Measurements from ENCODE around the gene CACNB2. TPM values are rescaled to one million over a fixed set of nuclear protein-coding genes. Genes with fewer than 3 reads are reported as not detected.

Gene CACNB2
- total RNA-seq, 1 experiment from 2014 or later: 34.1 TPM

DNA sequence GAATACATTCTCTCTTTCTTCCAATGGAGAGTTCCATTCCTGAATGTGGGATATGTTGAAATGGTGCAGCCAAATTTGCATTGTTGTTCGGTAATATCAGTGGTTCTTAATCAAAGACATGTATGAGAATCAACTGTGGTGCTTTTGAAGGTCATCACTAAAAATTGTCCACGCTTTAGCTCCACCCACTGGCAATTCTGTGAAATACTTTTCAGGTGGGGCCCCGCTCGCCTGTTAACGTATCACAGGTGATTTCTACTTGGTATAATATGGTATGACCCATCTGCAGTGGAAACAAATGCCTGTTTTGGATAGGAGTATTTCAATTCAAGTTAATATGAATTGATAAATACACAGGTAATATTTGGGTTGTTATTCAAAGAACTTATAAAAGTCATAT is 332.8 kb downstream of the CACNB2 start:
- Histone ChIP-seq H3K9me3 (ENCODE audit: low read depth, low read length, poor library complexity, severe bottlenecking) (no peaks in the 10 kb centered on the region), H3K4me1 (ENCODE audit: insufficient read depth, low read length, poor library complexity, severe bottlenecking) (peaks cover 4% of the 10 kb centered on the region), H3K27ac (ENCODE audit: low read depth, low read length, poor library complexity, severe bottlenecking) (no peak overlapping the region), H3K36me3 (ENCODE audit: insufficient read depth, low read length, poor library complexity, severe bottlenecking) (no peaks in the 10 kb centered on the region), H3K27me3 (replicated peaks; ENCODE audit: insufficient read depth, low read depth, low read length, poor library complexity) (no peaks in the 10 kb centered on the region), H3K4me3 (ENCODE audit: low read depth, low read length, poor library complexity, severe bottlenecking) (no peak overlapping the region)
- TF ChIP-seq, protein P1, sequence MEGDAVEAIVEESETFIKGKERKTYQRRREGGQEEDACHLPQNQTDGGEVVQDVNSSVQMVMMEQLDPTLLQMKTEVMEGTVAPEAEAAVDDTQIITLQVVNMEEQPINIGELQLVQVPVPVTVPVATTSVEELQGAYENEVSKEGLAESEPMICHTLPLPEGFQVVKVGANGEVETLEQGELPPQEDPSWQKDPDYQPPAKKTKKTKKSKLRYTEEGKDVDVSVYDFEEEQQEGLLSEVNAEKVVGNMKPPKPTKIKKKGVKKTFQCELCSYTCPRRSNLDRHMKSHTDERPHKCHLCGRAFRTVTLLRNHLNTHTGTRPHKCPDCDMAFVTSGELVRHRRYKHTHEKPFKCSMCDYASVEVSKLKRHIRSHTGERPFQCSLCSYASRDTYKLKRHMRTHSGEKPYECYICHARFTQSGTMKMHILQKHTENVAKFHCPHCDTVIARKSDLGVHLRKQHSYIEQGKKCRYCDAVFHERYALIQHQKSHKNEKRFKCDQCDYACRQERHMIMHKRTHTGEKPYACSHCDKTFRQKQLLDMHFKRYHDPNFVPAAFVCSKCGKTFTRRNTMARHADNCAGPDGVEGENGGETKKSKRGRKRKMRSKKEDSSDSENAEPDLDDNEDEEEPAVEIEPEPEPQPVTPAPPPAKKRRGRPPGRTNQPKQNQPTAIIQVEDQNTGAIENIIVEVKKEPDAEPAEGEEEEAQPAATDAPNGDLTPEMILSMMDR (conservative IDR thresholded peaks at IDR 0.05; ENCODE audit: low read depth, low read length): peak; percentile 25; the same call in 1 of the 2 replicates
- TF ChIP-seq EZH2 (IDR thresholded peaks at IDR 0.05; ENCODE audit: borderline replicate concordance, low read depth, low read length, poor library complexity, severe bottlenecking): no peak
- DNase-seq (ENCODE audit: low spot score): no peak
- ChIA-PET POLR2A (ENCODE audit: low non-redundant PET) (no interaction called here), CTCF (no interaction called here)
- BruUV-seq (replicated peaks): no TSS peak
- intact Hi-C loops (cut with micrococcal nuclease; ENCODE audit: unreplicated experiment): no loop called here

DNA sequence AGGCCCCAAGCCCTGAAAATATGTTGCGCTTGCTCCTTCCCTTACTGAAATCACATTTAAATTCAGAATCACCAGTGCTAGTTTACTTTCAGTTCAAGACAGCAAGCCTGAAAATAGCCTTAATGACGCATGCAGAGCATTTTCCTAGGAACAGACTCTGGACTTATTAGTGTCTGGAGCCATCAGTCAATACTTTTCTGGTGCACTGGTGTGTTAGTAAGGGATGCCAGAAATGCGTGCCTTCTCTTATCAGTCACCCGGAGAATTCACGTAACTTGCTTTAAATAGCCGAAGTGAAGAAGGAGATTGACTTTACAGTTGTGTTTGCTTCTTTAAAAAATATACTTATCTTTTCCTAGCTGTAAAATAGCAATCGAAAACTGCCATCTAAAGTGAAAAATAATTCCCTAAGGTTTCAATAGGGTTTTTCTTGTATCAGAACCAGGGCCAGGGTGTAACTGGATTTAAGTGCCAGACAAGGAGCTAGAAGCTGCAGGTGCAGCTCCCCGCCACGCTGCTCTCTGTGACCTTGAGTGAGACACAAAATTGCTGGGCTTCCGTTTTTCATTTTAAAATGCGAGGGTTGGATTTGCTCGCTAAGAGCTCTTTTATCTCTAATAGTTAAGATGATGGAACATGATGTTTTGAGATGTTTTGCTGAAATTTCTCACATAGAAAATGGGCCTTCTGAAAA is 333.3 kb downstream of the CACNB2 start:
- H3K36me3 ChIP-seq (ENCODE audit: insufficient read depth, low read length, poor library complexity, severe bottlenecking): no peaks in the 10 kb centered on the region
- DNase-seq (ENCODE audit: low spot score): no peak
- peaks cover 4% of the 10 kb centered on the region for H3K4me1 ChIP-seq (ENCODE audit: insufficient read depth, low read length, poor library complexity, severe bottlenecking)
- no peak overlapping the region for H3K4me3 ChIP-seq (ENCODE audit: low read depth, low read length, poor library complexity, severe bottlenecking)
- POLR2A ChIA-PET (ENCODE audit: low non-redundant PET): no interaction called here
- intact Hi-C loops (cut with micrococcal nuclease; ENCODE audit: unreplicated experiment): no loop called here
- no peaks in the 10 kb centered on the region for H3K27me3 ChIP-seq (replicated peaks; ENCODE audit: insufficient read depth, low read depth, low read length, poor library complexity)
- no peaks in the 10 kb centered on the region for H3K9me3 ChIP-seq (ENCODE audit: low read depth, low read length, poor library complexity, severe bottlenecking)
- no peak for TF ChIP-seq EZH2 (IDR thresholded peaks at IDR 0.05; ENCODE audit: borderline replicate concordance, low read depth, low read length, poor library complexity, severe bottlenecking)
- TF ChIP-seq, protein P1 (conservative IDR thresholded peaks at IDR 0.05; ENCODE audit: low read depth, low read length): no peak
- BruUV-seq (replicated peaks): no TSS peak
- CTCF ChIA-PET: no interaction called here
- no peak overlapping the region for H3K27ac ChIP-seq (ENCODE audit: low read depth, low read length, poor library complexity, severe bottlenecking)

GRCh38 chr10:18474118-18474455 is 333.9 kb downstream of the CACNB2 start:
- Histone ChIP-seq H3K9me3 (ENCODE audit: low read depth, low read length, poor library complexity, severe bottlenecking) (no peaks in the 10 kb centered on the region), H3K27ac (ENCODE audit: low read depth, low read length, poor library complexity, severe bottlenecking) (no peak overlapping the region), H3K27me3 (replicated peaks; ENCODE audit: insufficient read depth, low read depth, low read length, poor library complexity) (no peaks in the 10 kb centered on the region), H3K36me3 (ENCODE audit: insufficient read depth, low read length, poor library complexity, severe bottlenecking) (no peaks in the 10 kb centered on the region), H3K4me1 (ENCODE audit: insufficient read depth, low read length, poor library complexity, severe bottlenecking) (peaks cover 4% of the 10 kb centered on the region), H3K4me3 (ENCODE audit: low read depth, low read length, poor library complexity, severe bottlenecking) (no peak overlapping the region)
- intact Hi-C loops (cut with micrococcal nuclease; ENCODE audit: unreplicated experiment): no loop called here
- no TSS peak for BruUV-seq (replicated peaks)
- CTCF ChIA-PET: no interaction called here
- POLR2A ChIA-PET (ENCODE audit: low non-redundant PET): no interaction called here
- no peak for TF ChIP-seq EZH2 (IDR thresholded peaks at IDR 0.05; ENCODE audit: borderline replicate concordance, low read depth, low read length, poor library complexity, severe bottlenecking)
- TF ChIP-seq, protein P1 (conservative IDR thresholded peaks at IDR 0.05; ENCODE audit: low read depth, low read length): no peak
- no peak for DNase-seq (ENCODE audit: low spot score)
